GM23338 (cell line): ENCODE measurements around the gene FAM90A1. TPM values are rescaled to one million over a fixed set of nuclear protein-coding genes. Genes with fewer than 3 reads are reported as not detected.
"Not testable (repeated sequence)": the region's sequence is repeated elsewhere in the genome, so short reads cannot be mapped to it uniquely, and the experiment has no call there.

Experiments
- ATAC-seq: fragments of 200-7000 bp; cut with Tn5 transposase; 3 replicates; pipeline ENCODE4 v1.9.1; 2020
- DNase-seq: peaks from one replicate; pipeline ENCODE4 v3.0.0-alpha.2; 2015; ENCODE audit warnings: low spot score
- H2AFZ ChIP-seq: fragments of 200-600 bp; sonication (generic); 2 replicates; pipeline ENCODE4 v1.8.0; 2016; ENCODE audit warnings: antibody characterized with exemption, mild to moderate bottlenecking, moderate library complexity
- H3F3A ChIP-seq: fragments of 200-600 bp; sonication (generic); replicated peaks from 2 replicates; pipeline ENCODE4 v1.8.0; 2017; ENCODE audit warnings: antibody characterized with exemption, mixed run types, low read depth
- H3K27ac ChIP-seq: fragments of 200-600 bp; sonication (generic); 2 replicates; pipeline ENCODE4 v1.6.1; 2016; ENCODE audit warnings: low read depth
- H3K27me3 ChIP-seq: fragments of 200-600 bp; sonication (generic); 2 replicates; pipeline ENCODE4 v1.8.0; 2016; ENCODE audit warnings: mild to moderate bottlenecking, mixed run types, moderate library complexity; ENCODE audit not compliant: insufficient read depth
- H3K36me3 ChIP-seq: fragments of 200-600 bp; sonication (generic); 2 replicates; pipeline ENCODE4 v1.8.0; 2016; ENCODE audit warnings: mild to moderate bottlenecking; ENCODE audit not compliant: insufficient read depth
- H3K4me1 ChIP-seq: fragments of 200-600 bp; sonication (generic); 2 replicates; pipeline ENCODE4 v1.8.0; 2016; ENCODE audit warnings: mild to moderate bottlenecking, moderate library complexity; ENCODE audit not compliant: insufficient read depth
- H3K4me2 ChIP-seq: fragments of 200-600 bp; sonication (generic); 2 replicates; pipeline ENCODE4 v1.7.1; 2017; ENCODE audit warnings: mixed run types
- H3K4me3 ChIP-seq: fragments of 200-600 bp; sonication (generic); 2 replicates; pipeline ENCODE4 v1.6.1; 2016; ENCODE audit warnings: mixed run types
- H3K79me2 ChIP-seq: fragments of 200-600 bp; sonication (generic); replicated peaks from 2 replicates; pipeline ENCODE4 v1.8.0; 2017; ENCODE audit warnings: mild to moderate bottlenecking; ENCODE audit not compliant: insufficient read depth
- H3K9me2 ChIP-seq: fragments of 200-600 bp; sonication (generic); 2 replicates; pipeline ENCODE4 v1.8.0; 2017; ENCODE audit not compliant: insufficient read depth
- H4K20me1 ChIP-seq: fragments of 200-600 bp; sonication (generic); replicated peaks from 2 replicates; pipeline ENCODE4 v1.8.0; 2017; ENCODE audit warnings: mild to moderate bottlenecking; ENCODE audit not compliant: insufficient read depth
- H3K27ac Mint-ChIP-seq: 2 replicates; pipeline ENCODE4 v1.8.0; 2020; ENCODE audit warnings: inconsistent platforms, mild to moderate bottlenecking, moderate library complexity, mixed read lengths
- H3K27me3 Mint-ChIP-seq: 3 replicates; pipeline ENCODE4 v1.8.0; 2022; ENCODE audit warnings: low read depth, mild to moderate bottlenecking, moderate library complexity, mixed read lengths, inconsistent platforms; ENCODE audit not compliant: insufficient read depth, poor library complexity
- H3K36me3 Mint-ChIP-seq: 3 replicates; pipeline ENCODE4 v1.8.0; 2021; ENCODE audit warnings: low read depth, mild to moderate bottlenecking, inconsistent platforms, moderate library complexity, mixed read lengths
- H3K4me1 Mint-ChIP-seq: 3 replicates; pipeline ENCODE4 v1.8.0; 2020; ENCODE audit warnings: mild to moderate bottlenecking, inconsistent platforms, mixed read lengths
- H3K4me3 Mint-ChIP-seq: 3 replicates; pipeline ENCODE4 v1.8.0; 2021; ENCODE audit warnings: moderate library complexity, mild to moderate bottlenecking, inconsistent platforms, mixed read lengths
- H3K9me3 Mint-ChIP-seq: 3 replicates; pipeline ENCODE4 v1.8.0; 2020; ENCODE audit warnings: moderate library complexity, mild to moderate bottlenecking, inconsistent platforms, mixed read lengths
- polyA plus RNA-seq: library from polyadenylated mRNA; unstranded; fragments of >200 nt; fragmentation: Nextera tagmentation; extraction: Ambion mirVana; gene quantifications from 2 replicates; pipeline ENCODE4 v1.2.1, GENCODE V29; 2016
- total RNA-seq: library from RNA; depleted of rRNA; stranded (reverse); fragments of >200 nt; shearing (Covaris generic); gene quantifications from 2 replicates; pipeline ENCODE4 v1.2.3, GENCODE V29; 2014

Gene FAM90A1
- total and polyA plus RNA-seq, 2 experiments from 2014 or later = 0.14 TPM; not detected in 1

DNA sequence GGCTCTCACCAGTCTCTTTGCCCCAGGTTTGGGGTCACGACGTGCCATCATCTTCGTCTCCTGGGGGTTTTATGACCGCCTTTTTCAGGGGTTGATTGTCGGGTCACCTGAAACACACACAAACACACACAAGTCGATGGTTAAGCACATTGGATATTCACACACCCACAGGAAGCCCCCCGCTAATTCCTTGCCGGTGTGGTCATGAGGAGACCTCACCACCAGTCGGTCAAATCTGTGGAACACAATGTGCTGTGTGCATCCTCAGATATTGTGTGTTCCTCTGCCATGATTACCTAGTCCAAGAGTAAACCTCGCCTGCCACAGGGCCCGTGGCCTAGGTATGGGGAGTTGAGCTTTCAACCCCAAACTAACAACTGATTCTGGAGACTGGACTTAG, 2.6 kb downstream of the FAM90A1 start:
- H3K4me3 Mint-ChIP-seq, H3K4me1 ChIP-seq, DNase-seq, H3K4me3 ChIP-seq, H3K27ac ChIP-seq, H3K36me3 ChIP-seq, H3K36me3 Mint-ChIP-seq, H4K20me1 ChIP-seq, H3K4me1 Mint-ChIP-seq, H3K9me3 Mint-ChIP-seq, H3K9me2 ChIP-seq, H3K27me3 Mint-ChIP-seq, H3F3A ChIP-seq, H3K4me2 ChIP-seq, H3K79me2 ChIP-seq, ATAC-seq, H2AFZ ChIP-seq, H3K27ac Mint-ChIP-seq, H3K27me3 ChIP-seq: not testable (repeated sequence)

DNA sequence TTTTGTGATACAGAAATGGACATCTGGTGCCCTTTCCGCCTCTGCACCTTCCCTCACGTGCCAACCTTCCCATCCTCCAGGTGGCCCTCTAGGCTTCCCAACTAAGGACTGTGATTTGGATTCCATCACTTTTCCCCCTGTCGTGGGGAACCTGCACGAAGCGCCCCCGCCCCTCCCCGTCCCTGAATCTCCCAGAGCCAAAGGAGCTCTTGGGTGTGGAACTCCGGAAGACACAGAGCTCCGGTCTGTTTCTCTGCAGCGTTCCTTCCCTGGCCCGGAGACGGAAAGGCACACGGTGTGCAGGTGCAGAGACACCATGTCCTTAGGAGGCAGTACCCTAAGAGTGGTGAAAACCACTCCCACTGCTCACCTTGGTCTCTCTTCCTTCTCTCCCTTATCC, 3.8 kb downstream of the FAM90A1 start:
- not testable (repeated sequence) for DNase-seq

DNA sequence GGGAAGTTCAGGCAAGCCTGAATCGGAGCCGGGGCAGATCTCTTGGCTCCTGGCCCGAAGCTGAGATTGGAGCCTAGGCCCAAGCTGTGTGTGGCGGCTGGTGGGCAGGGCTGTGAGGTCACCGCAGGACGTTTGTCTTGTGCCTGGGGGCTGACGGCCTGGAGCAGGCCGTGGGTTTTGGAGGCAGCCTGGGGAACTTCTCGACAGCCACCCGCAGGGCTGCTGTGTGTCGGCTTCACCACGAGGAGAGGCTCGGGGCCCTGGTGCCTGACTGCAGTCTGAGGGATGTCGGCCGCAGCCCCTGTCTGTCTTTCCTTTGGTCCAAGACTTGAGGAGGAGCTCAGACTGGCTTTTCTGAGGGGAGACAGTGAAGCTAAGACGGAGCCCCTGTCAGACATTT, 5.1 kb downstream of the FAM90A1 start:
- H3K9me3 Mint-ChIP-seq, H3K79me2 ChIP-seq, ATAC-seq, H2AFZ ChIP-seq, H3F3A ChIP-seq, H3K36me3 Mint-ChIP-seq, H4K20me1 ChIP-seq, H3K9me2 ChIP-seq, H3K36me3 ChIP-seq, H3K4me2 ChIP-seq, H3K27ac ChIP-seq, H3K27me3 ChIP-seq, H3K4me3 ChIP-seq, H3K4me3 Mint-ChIP-seq, H3K27me3 Mint-ChIP-seq, DNase-seq, H3K27ac Mint-ChIP-seq, H3K4me1 ChIP-seq: not testable (repeated sequence)
- peaks cover 11% of the 10 kb centered on the region for H3K4me1 Mint-ChIP-seq

More for the DNA sequence above, 3.8 kb downstream of the FAM90A1 start:
- H3K4me1 Mint-ChIP-seq, H3K27ac Mint-ChIP-seq, H2AFZ ChIP-seq, H3K79me2 ChIP-seq, H3K4me2 ChIP-seq, H3K4me1 ChIP-seq, H3K4me3 Mint-ChIP-seq, H3K27ac ChIP-seq, H3K27me3 Mint-ChIP-seq, H3K36me3 ChIP-seq, H3K9me2 ChIP-seq, ATAC-seq, H3K27me3 ChIP-seq, H3K9me3 Mint-ChIP-seq, H4K20me1 ChIP-seq, H3K36me3 Mint-ChIP-seq, H3F3A ChIP-seq, H3K4me3 ChIP-seq: not testable (repeated sequence)

DNA sequence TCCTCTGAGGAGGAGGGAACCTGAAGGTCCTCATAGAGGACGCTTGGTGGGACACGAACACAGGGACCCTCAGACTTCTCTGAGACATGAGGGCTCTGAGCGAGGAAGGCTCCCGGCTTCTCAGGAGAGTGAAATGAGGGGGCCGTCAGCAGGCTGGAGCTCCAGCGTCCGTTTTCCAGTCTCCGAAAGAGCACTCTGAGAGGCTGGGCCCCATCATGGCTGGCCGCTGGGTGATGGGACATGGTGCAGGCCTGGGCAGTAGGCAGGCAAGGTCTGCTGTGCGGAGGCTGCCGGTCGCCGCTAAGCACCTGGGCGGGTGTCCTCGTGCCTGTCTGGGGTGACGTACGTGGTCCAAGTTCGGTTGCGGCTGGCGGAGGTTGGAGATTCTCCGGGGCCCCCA, 5.6 kb downstream of the FAM90A1 start:
- H3K79me2 ChIP-seq, ATAC-seq, H3K9me2 ChIP-seq, H3K4me3 ChIP-seq, H3K4me2 ChIP-seq, DNase-seq, H3K27me3 Mint-ChIP-seq, H3K9me3 Mint-ChIP-seq, H3K27ac ChIP-seq, H2AFZ ChIP-seq, H3F3A ChIP-seq, H3K27ac Mint-ChIP-seq, H4K20me1 ChIP-seq, H3K36me3 Mint-ChIP-seq, H3K36me3 ChIP-seq, H3K27me3 ChIP-seq, H3K4me3 Mint-ChIP-seq, H3K4me1 ChIP-seq: not testable (repeated sequence)
- H3K4me1 Mint-ChIP-seq = peaks cover 11% of the 10 kb centered on the region

DNA sequence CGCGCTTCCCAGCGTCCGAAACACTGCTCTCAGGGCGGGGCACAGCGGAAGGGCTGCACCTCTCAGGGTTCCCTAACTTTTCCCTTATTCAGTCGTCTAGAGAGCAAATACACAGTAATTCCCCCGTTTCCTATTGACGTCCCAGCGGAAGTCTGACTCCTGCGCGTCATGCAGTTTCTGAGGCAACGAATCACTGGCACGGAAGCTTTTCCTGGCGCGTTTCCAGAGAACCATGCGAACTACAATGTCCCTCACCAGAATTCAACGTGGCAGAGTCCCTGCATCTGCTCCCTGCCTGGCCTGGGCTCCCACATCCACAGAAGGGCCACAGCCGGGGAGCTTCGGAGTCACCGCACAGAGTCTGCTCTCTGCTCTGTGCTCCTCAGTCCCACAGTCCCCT, 6.0 kb downstream of the FAM90A1 start:
- H3K27me3 Mint-ChIP-seq, H3K36me3 ChIP-seq, H3K79me2 ChIP-seq, H4K20me1 ChIP-seq, H2AFZ ChIP-seq, H3K4me1 ChIP-seq, H3K4me3 ChIP-seq, H3K36me3 Mint-ChIP-seq, H3K4me2 ChIP-seq, H3K4me3 Mint-ChIP-seq, H3K27ac ChIP-seq, H3K9me3 Mint-ChIP-seq, DNase-seq, H3K27ac Mint-ChIP-seq, H3K27me3 ChIP-seq, H3F3A ChIP-seq, ATAC-seq, H3K9me2 ChIP-seq: not testable (repeated sequence)
- peaks cover 11% of the 10 kb centered on the region for H3K4me1 Mint-ChIP-seq

DNA sequence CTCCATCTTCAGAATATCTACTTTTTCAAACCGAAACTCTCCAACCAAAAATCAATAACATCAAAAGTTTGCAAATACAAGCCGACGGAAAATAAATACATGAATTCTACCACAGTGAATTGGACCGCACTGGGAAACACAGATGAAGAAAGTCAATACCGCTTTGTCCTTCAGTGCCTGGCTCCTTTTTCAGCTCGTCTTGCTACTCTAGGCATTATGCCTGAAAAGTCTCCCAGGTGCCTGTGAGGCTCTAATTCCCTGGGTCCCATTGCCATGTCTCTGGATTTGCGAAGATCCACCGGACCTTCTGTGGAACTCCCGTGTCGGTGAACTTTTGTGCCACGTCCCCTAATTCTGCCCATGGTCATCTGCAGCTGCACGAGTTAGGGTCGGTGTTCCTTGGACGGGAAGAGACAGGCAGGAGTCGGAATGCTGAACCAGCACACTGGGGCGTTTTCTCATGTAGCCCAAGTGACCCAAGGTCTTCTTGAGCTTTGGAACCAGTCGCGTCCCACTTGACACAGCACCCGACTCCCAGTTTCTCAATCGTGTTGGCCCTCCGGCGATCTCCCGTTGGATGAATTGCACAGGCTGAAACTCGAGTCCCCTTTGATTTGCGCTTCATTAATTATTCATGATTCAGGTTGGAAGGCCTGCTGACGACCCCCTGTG, 8.6 kb downstream of the FAM90A1 start:
- H4K20me1 ChIP-seq, H3K4me3 ChIP-seq, H3K27me3 Mint-ChIP-seq, H3K4me1 ChIP-seq, H3K27ac ChIP-seq, H3K4me2 ChIP-seq, ATAC-seq, H3K36me3 ChIP-seq, H3K9me3 Mint-ChIP-seq, H3K27me3 ChIP-seq, H3K36me3 Mint-ChIP-seq, H3K27ac Mint-ChIP-seq, H3F3A ChIP-seq, H3K79me2 ChIP-seq, H3K9me2 ChIP-seq, H3K4me3 Mint-ChIP-seq: not testable (repeated sequence)
- peaks cover 11% of the 10 kb centered on the region for H3K4me1 Mint-ChIP-seq
- peak overlapping the region; percentile 43 for H2AFZ ChIP-seq
- DNase-seq = peak; percentile 45
